ENCODE data around the gene DDX20. TPM values are rescaled to one million over a fixed set of nuclear protein-coding genes. Genes with fewer than 3 reads are reported as not detected.
A peak's percentile ranks its signal among the peaks of the same experiment; 100 is the strongest.
"Not testable (repeated sequence)": the region's sequence is repeated elsewhere in the genome, so short reads cannot be mapped to it uniquely, and the experiment has no call there.

Gene DDX20
- total and polyA plus RNA-seq, 2 experiments from 2014 or later, result 11.5 to 34.0 TPM

GRCh38 chr1:111739925-111740765 is 15.6 kb upstream of the DDX20 start:
- H3K27ac ChIP-seq, result peak overlapping the region; percentile 79
- TF ChIP-seq CTCF (IDR thresholded peaks at IDR 0.05; ENCODE audit: low read depth, low read length), result peak; percentile 11

GRCh38 chr1:111742292-111742691 is 13.4 kb upstream of the DDX20 start:
- H3K4me1 ChIP-seq (ENCODE audit: low read depth), result peaks cover 18% of the 10 kb centered on the region
- H3K27ac ChIP-seq; H3K9me3 ChIP-seq (ENCODE audit: low read depth); DNase-seq (ENCODE audit: low read depth in 1 of 2, low spot score in 1 of 2); H3K36me3 ChIP-seq; H3K27me3 ChIP-seq; H3K4me3 ChIP-seq: not testable (repeated sequence)

More at GRCh38 chr1:111739925-111740765, 15.6 kb upstream of the DDX20 start:
- H3K27me3 ChIP-seq, result no peaks in the 10 kb centered on the region
- peak overlapping the region; percentile 53 for H3K4me3 ChIP-seq
- peak; percentile 78 to 87 for DNase-seq (ENCODE audit: low read depth in 1 of 2, low spot score in 1 of 2)
- peaks cover 23% of the 10 kb centered on the region for H3K4me1 ChIP-seq (ENCODE audit: low read depth)
- no peaks in the 10 kb centered on the region for H3K36me3 ChIP-seq
- no peaks in the 10 kb centered on the region for H3K9me3 ChIP-seq (ENCODE audit: low read depth)

- no peak for TF ChIP-seq CTCF (IDR thresholded peaks at IDR 0.05; ENCODE audit: low read depth, low read length)
- H3K36me3 ChIP-seq, result no peaks in the 10 kb centered on the region
- peak overlapping the region; percentile 17 for H3K27ac ChIP-seq
- H3K4me1 ChIP-seq (ENCODE audit: low read depth), result peaks cover 15% of the 10 kb centered on the region
- no peaks in the 10 kb centered on the region for H3K27me3 ChIP-seq
- H3K9me3 ChIP-seq (ENCODE audit: low read depth), result no peaks in the 10 kb centered on the region
- H3K4me3 ChIP-seq, result no peak overlapping the region
- DNase-seq (ENCODE audit: low read depth in 1 of 2, low spot score in 1 of 2), result no peak
Observed at GRCh38 chr1:111742938-111743549, 12.7 kb upstream of the DDX20 start.

- peak in 1 of 2 donors; percentile 68 for DNase-seq (ENCODE audit: low read depth in 1 of 2, low spot score in 1 of 2)
- no peak for TF ChIP-seq CTCF (IDR thresholded peaks at IDR 0.05; ENCODE audit: low read depth, low read length)
- H3K4me3 ChIP-seq, result no peak overlapping the region
- peak overlapping the region; percentile 17 for H3K27ac ChIP-seq
- H3K36me3 ChIP-seq, result no peaks in the 10 kb centered on the region
- no peaks in the 10 kb centered on the region for H3K27me3 ChIP-seq
- H3K4me1 ChIP-seq (ENCODE audit: low read depth), result peaks cover 21% of the 10 kb centered on the region
- no peaks in the 10 kb centered on the region for H3K9me3 ChIP-seq (ENCODE audit: low read depth)
Observed at GRCh38 chr1:111743679-111744101, 12.0 kb upstream of the DDX20 start.

- Histone ChIP-seq H3K36me3 (peaks cover 2% of the 10 kb centered on the region), H3K4me3 (no peak overlapping the region), H3K4me1 (ENCODE audit: low read depth) (peaks cover 41% of the 10 kb centered on the region), H3K27ac (peak overlapping the region; percentile 100), H3K27me3 (no peaks in the 10 kb centered on the region), H3K9me3 (ENCODE audit: low read depth) (no peaks in the 10 kb centered on the region)
- DNase-seq (ENCODE audit: low read depth in 1 of 2, low spot score in 1 of 2), result peak in 1 of 2 donors; percentile 65
- no peak for TF ChIP-seq CTCF (IDR thresholded peaks at IDR 0.05; ENCODE audit: low read depth, low read length)
Observed at GRCh38 chr1:111745675-111746613, 9.8 kb upstream of the DDX20 start.
